COLO829 (cell line): Measurements from ENCODE around the gene MEIS1.

Experiments used
- DNase-seq: peaks from one replicate; pipeline ENCODE4 v3.0.0; 2012; ENCODE audit warnings: low spot score

Gene MEIS1

GRCh38 chr2:66536290-66536673, 101.4 kb downstream of the MEIS1 start:
- no peak for DNase-seq

GRCh38 chr2:66536997-66537396, 102.1 kb downstream of the MEIS1 start:
- DNase-seq: no peak

- DNase-seq: no peak
Measured at GRCh38 chr2:66538291-66538690, 103.4 kb downstream of the MEIS1 start.

GRCh38 chr2:66539452-66539851, 104.5 kb downstream of the MEIS1 start:
- no peak for DNase-seq

GRCh38 chr2:66541646-66542045, 106.7 kb downstream of the MEIS1 start:
- no peak for DNase-seq

- DNase-seq: no peak
Measured at GRCh38 chr2:66543257-66543767, 108.4 kb downstream of the MEIS1 start.

GRCh38 chr2:66544258-66544657, 109.3 kb downstream of the MEIS1 start:
- DNase-seq: no peak

- no peak for DNase-seq
Measured at GRCh38 chr2:66545258-66545657, 110.3 kb downstream of the MEIS1 start.

GRCh38 chr2:66547118-66547517, 112.2 kb downstream of the MEIS1 start:
- DNase-seq: no peak

- DNase-seq: no peak
Measured at GRCh38 chr2:66547887-66548286, 113.0 kb downstream of the MEIS1 start.

- DNase-seq: no peak
Measured at GRCh38 chr2:66548422-66548821, 113.5 kb downstream of the MEIS1 start.

- no peak for DNase-seq
Measured at GRCh38 chr2:66550826-66551225, 115.9 kb downstream of the MEIS1 start.

GRCh38 chr2:66553370-66553769, 118.4 kb downstream of the MEIS1 start:
- no peak for DNase-seq

GRCh38 chr2:66555091-66555490, 120.2 kb downstream of the MEIS1 start:
- DNase-seq: no peak

- DNase-seq: no peak
Measured at GRCh38 chr2:66555501-66556324, 120.8 kb downstream of the MEIS1 start.

- no peak for DNase-seq
Measured at GRCh38 chr2:66559672-66560071, 124.7 kb downstream of the MEIS1 start.

GRCh38 chr2:66560683-66561082, 125.8 kb downstream of the MEIS1 start:
- no peak for DNase-seq

GRCh38 chr2:66561645-66562303, 126.8 kb downstream of the MEIS1 start:
- DNase-seq: no peak

- no peak for DNase-seq
Measured at GRCh38 chr2:66562304-66562685, 127.4 kb downstream of the MEIS1 start.

- no peak for DNase-seq
Measured at GRCh38 chr2:66563473-66563872, 128.5 kb downstream of the MEIS1 start.

- DNase-seq: no peak
Measured at GRCh38 chr2:66565291-66565690, 130.4 kb downstream of the MEIS1 start.

- DNase-seq: no peak
Measured at GRCh38 chr2:66566726-66567399, 131.9 kb downstream of the MEIS1 start.

- DNase-seq: no peak
Measured at GRCh38 chr2:66567729-66568128, 132.8 kb downstream of the MEIS1 start.
